ENCODE data around the gene CACNA2D4.

The CACNA2D4 gene

GRCh38 chr12:1916371-1917171, 1.9 kb downstream of the CACNA2D4 start:
- DNase-seq (ENCODE audit: insufficient read length, low spot score) (no peak), FAIRE-seq (no peak)
- no peak for TF ChIP-seq CTCF (IDR thresholded peaks at IDR 0.05; ENCODE audit: insufficient read depth, missing control alignments)

- TF ChIP-seq CTCF (IDR thresholded peaks at IDR 0.05; ENCODE audit: insufficient read depth, missing control alignments) = no peak
- DNase-seq (ENCODE audit: insufficient read length, low spot score) (no peak), FAIRE-seq (no peak)
Measured at GRCh38 chr12:1915082-1915968, 3.1 kb downstream of the CACNA2D4 start.

- FAIRE-seq (no peak), DNase-seq (ENCODE audit: insufficient read length, low spot score) (no peak)
- TF ChIP-seq CTCF (IDR thresholded peaks at IDR 0.05; ENCODE audit: insufficient read depth, missing control alignments) = no peak
Measured at GRCh38 chr12:1914114-1914911, 4.1 kb downstream of the CACNA2D4 start.

GRCh38 chr12:1913377-1914113, 4.9 kb downstream of the CACNA2D4 start:
- DNase-seq (ENCODE audit: insufficient read length, low spot score) (no peak), FAIRE-seq (no peak)
- TF ChIP-seq CTCF (IDR thresholded peaks at IDR 0.05; ENCODE audit: insufficient read depth, missing control alignments) = no peak

GRCh38 chr12:1912580-1913376, 5.7 kb downstream of the CACNA2D4 start:
- FAIRE-seq (no peak), DNase-seq (ENCODE audit: insufficient read length, low spot score) (no peak)
- TF ChIP-seq CTCF (IDR thresholded peaks at IDR 0.05; ENCODE audit: insufficient read depth, missing control alignments) = no peak
